Endothelial cell of umbilical vein (primary cell): Measurements from ENCODE around the gene RASSF6. TPM values are rescaled to one million over a fixed set of nuclear protein-coding genes. Genes with fewer than 3 reads are reported as not detected.

Experiments
- BruUV-seq: library from RNA; stranded (reverse); fragments of 400-500 nt; replicated peaks from 2 replicates; lab custom pipeline; 2021; lab: Mats Ljungman, UMichigan
- CTCF ChIA-PET: fragments of 300-600, 350-600 bp; sonication (Branson Sonifier 250); formaldehyde crosslinking; loops from one replicate; lab custom pipeline; 2021; ENCODE audit warnings: antibody characterized with exemption, inconsistent platforms; lab: Charles Lee
- POLR2A ChIA-PET: fragments of 300-600, 350-600 bp; sonication (Branson Sonifier 250); formaldehyde crosslinking; loops from one replicate; lab custom pipeline; 2021; ENCODE audit warnings: antibody characterized with exemption, inconsistent platforms; lab: Charles Lee
- DNase-seq: peaks from one replicate; pipeline ENCODE4 v3.0.0-alpha.2; 2011; ENCODE audit warnings: low read depth, low spot score
- FAIRE-seq: peaks from 2 replicates; lab custom pipeline; 2011; peaks lifted over from hg19 to GRCh38; lab: Jason Lieb, UNC
- H2AFZ ChIP-seq: 2 replicates; pipeline ENCODE4 v1.6.0; 2012; ENCODE audit warnings: low read depth, low read length, control low read depth, inconsistent platforms
- H3K27ac ChIP-seq: 2 replicates; pipeline ENCODE4 v1.5.1; 2011; ENCODE audit warnings: low read depth, mild to moderate bottlenecking, control low read depth, low read length, moderate library complexity; ENCODE audit not compliant: insufficient read depth
- H3K27me3 ChIP-seq, 2 experiments: 2 replicates each; pipeline versions ENCODE4 v1.6.0 to v1.6.1; 2011; ENCODE audit warnings: low read length in 2 of 2, mixed read lengths in 1 of 2; ENCODE audit not compliant: control insufficient read depth in 2 of 2, insufficient read depth in 2 of 2
- H3K36me3 ChIP-seq, 2 experiments: 2 replicates in 1 of 2; 3 replicates in 1 of 2; pipeline ENCODE4 v1.5.1; 2011; ENCODE audit warnings: low read length in 2 of 2, mild to moderate bottlenecking in 1 of 2, moderate library complexity in 1 of 2; ENCODE audit not compliant: control insufficient read depth in 2 of 2, insufficient read depth in 2 of 2; ENCODE audit errors: extremely low read depth in 1 of 2
- H3K4me1 ChIP-seq: 3 replicates; pipeline ENCODE4 v1.5.1; 2011; ENCODE audit warnings: mild to moderate bottlenecking, low read length; ENCODE audit not compliant: control insufficient read depth, insufficient read depth; ENCODE audit errors: extremely low read depth
- H3K4me2 ChIP-seq: 2 replicates; pipeline ENCODE4 v1.6.1; 2011; ENCODE audit warnings: low read length, control low read depth, mixed read lengths; ENCODE audit not compliant: insufficient read depth
- H3K4me3 ChIP-seq, 3 experiments: fragments of 200-600 bp in 1 of 3; sonication (generic), shearing (Covaris generic) in 1 of 3; replicated peaks in 1 of 3; 2 replicates each; pipeline ENCODE4 v1.5.1; 2011 to 2016; ENCODE audit warnings: control low read depth in 3 of 3, low read length in 3 of 3, mild to moderate bottlenecking in 2 of 3, inconsistent platforms in 1 of 3, low read depth in 1 of 3, moderate library complexity in 1 of 3; ENCODE audit not compliant: insufficient read depth in 1 of 3
- H3K79me2 ChIP-seq: 2 replicates; pipeline ENCODE4 v1.6.0; 2012; ENCODE audit warnings: low read length, inconsistent platforms; ENCODE audit not compliant: control insufficient read depth, insufficient read depth
- H3K9ac ChIP-seq: replicated peaks from 2 replicates; pipeline ENCODE3; 2011; ENCODE audit warnings: low read length, control low read depth; ENCODE audit not compliant: insufficient read depth; ENCODE audit errors: extremely low read depth
- H3K9me1 ChIP-seq: replicated peaks from 3 replicates; pipeline ENCODE4 v1.6.0; 2011; ENCODE audit warnings: mild to moderate bottlenecking, low read length; ENCODE audit not compliant: control insufficient read depth, insufficient read depth; ENCODE audit errors: extremely low read depth
- H3K9me3 ChIP-seq: replicated peaks from 2 replicates; pipeline ENCODE4 v1.5.1; 2012; ENCODE audit warnings: low read length, inconsistent platforms; ENCODE audit not compliant: control insufficient read depth, insufficient read depth
- H4K20me1 ChIP-seq: replicated peaks from 2 replicates; pipeline ENCODE3; 2011; ENCODE audit warnings: mild to moderate bottlenecking, low read length; ENCODE audit not compliant: control insufficient read depth, insufficient read depth; ENCODE audit errors: extremely low read depth
- EZH2 ChIP-seq: IDR thresholded peaks from 2 replicates; pipeline ENCODE4 v1.6.1; 2012; ENCODE audit warnings: borderline replicate concordance, low read depth, mild to moderate bottlenecking, moderate library complexity, low read length, inconsistent platforms; ENCODE audit not compliant: severe bottlenecking
- FOS ChIP-seq: IDR thresholded peaks from 2 replicates; pipeline ENCODE4 v1.6.1; 2011; ENCODE audit warnings: mild to moderate bottlenecking, low read length, moderate library complexity, borderline replicate concordance; ENCODE audit not compliant: insufficient read depth
- GATA2 ChIP-seq: IDR thresholded peaks from 2 replicates; pipeline ENCODE4 v1.7.0; 2011; ENCODE audit warnings: low read depth, mild to moderate bottlenecking, moderate library complexity, mixed read lengths, low read length; ENCODE audit not compliant: insufficient read length, insufficient read depth
- JUN ChIP-seq: IDR thresholded peaks from 2 replicates; pipeline ENCODE4 v1.6.1; 2011; ENCODE audit warnings: borderline replicate concordance, low read depth; ENCODE audit not compliant: insufficient read length, insufficient read depth
- MYC ChIP-seq: IDR thresholded peaks from one replicate; pipeline ENCODE4 v1.6.1; 2011; ENCODE audit warnings: mild to moderate bottlenecking, low read depth, low read length
- POLR2A ChIP-seq: IDR thresholded peaks from 2 replicates; pipeline ENCODE4 v1.6.1; 2012; ENCODE audit warnings: low read depth, mild to moderate bottlenecking, control low read depth, low read length
- POLR2AphosphoS5 ChIP-seq: IDR thresholded peaks from 2 replicates; pipeline ENCODE4 v1.6.1; 2012; ENCODE audit warnings: low read depth, mild to moderate bottlenecking, control low read depth, low read length, moderate library complexity; ENCODE audit not compliant: insufficient read depth
- dilution Hi-C: fragments of 300-500 bp; cut with MboI; formaldehyde crosslinking; loops from one replicate; pipeline ENCODE4 v1.15.0; 2019; ENCODE audit warnings: low sequenced_read_pairs; ENCODE audit not compliant: extremely low pct_ligation_motif_present
- intact Hi-C: fragments of 100-400 bp; cut with micrococcal nuclease; formaldehyde crosslinking; loops from one replicate; pipeline ENCODE4 v1.10.0; 2022
- polyA plus RNA-seq, 4 experiments: library from polyadenylated mRNA; depleted of rRNA in 3 of 4; stranded (reverse) in 3 of 4; unstranded in 1 of 4; fragments of >200 nt; gene quantifications; 2 replicates each; pipeline versions ENCODE4 v1.2.1 to v1.2.3, GENCODE V29; 2011 to 2012; ENCODE audit warnings: missing spikeins in 1 of 4
- total RNA-seq: library from RNA; stranded (reverse); gene quantifications from 2 replicates; pipeline ENCODE4 v1.2.3, GENCODE V29; 2021
- TF ChIP-seq, protein P1 (sequence below), 2 donors: IDR thresholded peaks; 1 replicate in 1 of 2; 2 replicates in 1 of 2; pipeline ENCODE4 v1.5.1; 2011; ENCODE audit warnings: low read length in 2 of 2, mild to moderate bottlenecking in 2 of 2, moderate library complexity in 2 of 2, control low read depth in 1 of 2, inconsistent platforms in 1 of 2, low read depth in 1 of 2; ENCODE audit not compliant: insufficient read depth in 1 of 2; ENCODE audit errors: extremely low read depth in 1 of 2
- TF ChIP-seq, protein P2 (sequence below): IDR thresholded peaks from 2 replicates; pipeline ENCODE4 v1.6.1; 2011; ENCODE audit not compliant: insufficient read depth, insufficient read length

RASSF6 gene
- total and polyA plus RNA-seq, 2 donors (not counting 3 experiments of a cell fraction or from before 2014, with no cell fraction given), result not detected

DNA sequence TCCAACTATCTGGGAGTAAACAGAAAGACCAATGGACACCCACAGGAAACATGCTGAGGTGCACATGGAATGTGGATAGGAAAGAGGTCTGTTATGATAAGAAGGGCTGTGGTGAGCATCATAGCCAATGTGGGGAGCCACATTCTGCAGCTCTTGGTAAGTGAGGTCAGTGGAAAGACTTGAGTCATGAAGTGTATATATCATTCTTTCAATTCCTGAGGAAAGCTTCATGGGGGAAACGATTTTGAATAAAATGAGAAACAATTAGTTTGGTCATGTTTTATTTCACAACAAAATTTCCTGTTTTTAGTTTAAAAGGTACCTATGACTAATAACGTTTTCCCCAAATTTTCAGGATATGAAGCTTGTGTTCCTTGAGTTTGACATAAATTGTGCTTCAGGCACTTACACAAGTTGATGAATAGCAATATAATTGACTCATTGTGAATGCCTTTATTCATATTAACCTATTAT, 41.4 kb upstream of the RASSF6 start:
- Histone ChIP-seq H3K4me1 (peaks cover 28% of the 10 kb centered on the region), H3K9ac (peak overlapping the region; percentile 54), H3K9me1 (no peaks in the 10 kb centered on the region), H3K9me3 (no peaks in the 10 kb centered on the region), H3K27ac (peak overlapping the region; percentile 94), H4K20me1 (no peaks in the 10 kb centered on the region), H2AFZ (no peak overlapping the region), H3K4me3 (no peak overlapping the region), H3K79me2 (no peaks in the 10 kb centered on the region), H3K36me3 (no peaks in the 10 kb centered on the region), H3K27me3 (no peaks in the 10 kb centered on the region), H3K4me2 (peak overlapping the region; percentile 23)
- dilution Hi-C loops, result no loop called here
- FAIRE-seq (peak; percentile 94), DNase-seq (peak; percentile 96)
- POLR2A ChIA-PET, result interaction anchor here (0.8 to 1.0 kb wide), 2 partner anchors 37 to 79 kb away, joined by 3 read pairs; partner anchors contain the start of gene CXCL8
- no TSS peak for BruUV-seq
- TF ChIP-seq POLR2AphosphoS5 (peak; percentile 95), MYC (peak; percentile 65), GATA2 (peak; percentile 92), JUN (peak; percentile 96), EZH2 (no peak), POLR2A (peak; percentile 64), FOS (peak; percentile 97)
- TF ChIP-seq, protein P1, sequence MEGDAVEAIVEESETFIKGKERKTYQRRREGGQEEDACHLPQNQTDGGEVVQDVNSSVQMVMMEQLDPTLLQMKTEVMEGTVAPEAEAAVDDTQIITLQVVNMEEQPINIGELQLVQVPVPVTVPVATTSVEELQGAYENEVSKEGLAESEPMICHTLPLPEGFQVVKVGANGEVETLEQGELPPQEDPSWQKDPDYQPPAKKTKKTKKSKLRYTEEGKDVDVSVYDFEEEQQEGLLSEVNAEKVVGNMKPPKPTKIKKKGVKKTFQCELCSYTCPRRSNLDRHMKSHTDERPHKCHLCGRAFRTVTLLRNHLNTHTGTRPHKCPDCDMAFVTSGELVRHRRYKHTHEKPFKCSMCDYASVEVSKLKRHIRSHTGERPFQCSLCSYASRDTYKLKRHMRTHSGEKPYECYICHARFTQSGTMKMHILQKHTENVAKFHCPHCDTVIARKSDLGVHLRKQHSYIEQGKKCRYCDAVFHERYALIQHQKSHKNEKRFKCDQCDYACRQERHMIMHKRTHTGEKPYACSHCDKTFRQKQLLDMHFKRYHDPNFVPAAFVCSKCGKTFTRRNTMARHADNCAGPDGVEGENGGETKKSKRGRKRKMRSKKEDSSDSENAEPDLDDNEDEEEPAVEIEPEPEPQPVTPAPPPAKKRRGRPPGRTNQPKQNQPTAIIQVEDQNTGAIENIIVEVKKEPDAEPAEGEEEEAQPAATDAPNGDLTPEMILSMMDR (IDR thresholded peaks at IDR 0.05; ENCODE audit: extremely low read depth in 1 of 2, insufficient read depth in 1 of 2, low read depth in 1 of 2, low read length in 2 of 2), result peak in 1 of 2 donors; percentile 10
- TF ChIP-seq, protein P2, sequence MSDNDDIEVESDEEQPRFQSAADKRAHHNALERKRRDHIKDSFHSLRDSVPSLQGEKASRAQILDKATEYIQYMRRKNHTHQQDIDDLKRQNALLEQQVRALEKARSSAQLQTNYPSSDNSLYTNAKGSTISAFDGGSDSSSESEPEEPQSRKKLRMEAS, result peak; percentile 35
- CTCF ChIA-PET, result interaction anchor here (0.5 to 6.1 kb wide), 41 partner anchors 8 to 472 kb away, joined by 3 to 95 read pairs (median 5); partner anchors contain the start of genes CXCL1, CXCL2, CXCL3 and CXCL5
- intact Hi-C loops, result loop anchor here (1.0 to 5.0 kb wide), 14 partner anchors 43 to 971 kb away; partner anchors contain the start of genes CXCL1, CXCL2, CXCL3 and CXCL8
